Right lobe of liver (tissue), 6 donors: ENCODE results near the gene TMEM240. TPM values are rescaled to one million over a fixed set of nuclear protein-coding genes. Genes with fewer than 3 reads are reported as not detected.

Experiments
- ATAC-seq, 4 donors: fragments of 200-7000 bp; cut with Tn5 transposase; one replicate each; pipeline ENCODE4 v1.9.1; 2020; ENCODE audit warnings: mild to moderate bottlenecking in 4 of 4, moderate library complexity in 4 of 4
- DNase-seq, 3 donors: peaks; one replicate each; pipeline ENCODE4 v3.0.0-alpha.2; 2020
- H3K27ac ChIP-seq, 3 donors: fragments of 200-600 bp; one replicate each; pipeline ENCODE4 v1.8.0; 2022
- H3K27me3 ChIP-seq, 2 donors: fragments of 200-600 bp; one replicate each; pipeline ENCODE4 v1.8.0; 2022
- H3K36me3 ChIP-seq, 4 donors: fragments of 200-600 bp; sonication (generic) in 1 of 4; one replicate each; pipeline versions ENCODE4 v1.5.1 to v1.8.0; 2017 to 2022; ENCODE audit warnings: control low read depth in 1 of 4
- H3K4me1 ChIP-seq, 4 donors: fragments of 200-600 bp; sonication (generic) in 1 of 4; one replicate each; pipeline versions ENCODE4 v1.5.1 to v1.8.0; 2017 to 2022; ENCODE audit warnings: control low read depth in 1 of 4
- H3K4me3 ChIP-seq, 3 donors: fragments of 200-600 bp; one replicate each; pipeline ENCODE4 v1.8.0; 2022
- H3K9me3 ChIP-seq, 4 donors: fragments of 200-600 bp; sonication (generic) in 1 of 4; one replicate each; pipeline versions ENCODE4 v1.5.1 to v1.8.0; 2017 to 2022; ENCODE audit warnings: control low read depth in 1 of 4
- CTCF ChIP-seq, 4 donors: fragments of 200-600 bp in 3 of 4; fragments of 450-650 bp in 1 of 4; IDR thresholded peaks; one replicate each; pipeline versions ENCODE4 v1.5.1 to v1.8.0; 2016 to 2022; ENCODE audit warnings: antibody characterized with exemption in 4 of 4, mild to moderate bottlenecking in 2 of 4
- POLR2A ChIP-seq: fragments of 450-650 bp; IDR thresholded peaks from one replicate; pipeline ENCODE4 v1.6.1; 2017; ENCODE audit warnings: antibody characterized with exemption, mild to moderate bottlenecking
- WGBS: methylation state at CpG from one replicate; pipeline ENCODE4 v1.1.6; 2018; ENCODE audit warnings: low coverage, low lambda C conversion rate; ENCODE audit not compliant: insufficient coverage; ENCODE audit errors: missing lambda C conversion rate; 5-methylcytosine and 5-hydroxymethylcytosine counted together
- intact Hi-C, 2 donors: fragments of 100-400 bp; cut with DNase I; formaldehyde crosslinking; loops; one replicate each; pipeline versions ENCODE4 v1.11.2 to v1.14.1; 2022
- total RNA-seq, 6 experiments: library from RNA; depleted of rRNA in 2 of 6; stranded (reverse); fragments of >200 nt in 2 of 6; fragmentation: NEBNext Ultra II Directional in 3 of 6; extraction: Animal tissue kit (Norgen Biotek cat#: 25700) in 3 of 6; gene quantifications; one replicate each; pipeline versions ENCODE4 v1.1.0 to v1.2.4, GENCODE V29; 2016 to 2023
- donor health status: DM: no; HTN: yes; CAD: no.
- donor health status: DM: no; HTN: no; CAD: no.
- donor health status: DM: no; HTN: no; CAD: no.
- donor health status: DM: no; HTN: yes; CAD: no.
- donor health status: DM: no; HTN: yes; CAD: no.

TMEM240 gene
- total RNA-seq, 6 experiments from 2014 or later, result 0.40 TPM; not detected in 5

- Histone ChIP-seq H3K27me3 (no peaks in the 10 kb centered on the region), H3K36me3 (peaks cover 0 to 12% (median 0%) of the 10 kb centered on the region in 4 donors), H3K9me3 (no peaks in the 10 kb centered on the region), H3K4me3 (no peak overlapping the region), H3K27ac (no peak overlapping the region), H3K4me1 (no peaks in the 10 kb centered on the region)
- DNase-seq (no peak), ATAC-seq (no peak)
- 80% methylated on average over 2 of the region's 4 CpGs for whole genome bisulfite sequencing
- intact Hi-C loops, result no loop called here
- TF ChIP-seq POLR2A, result no peak
- no peak for TF ChIP-seq CTCF (IDR thresholded peaks at IDR 0.05)
Measured at GRCh38 chr1:1531947-1532346, 8.5 kb downstream of the TMEM240 start.

GRCh38 chr1:1529936-1530335 lies 10.5 kb downstream of the TMEM240 start:
- H3K4me3 ChIP-seq, result no peak overlapping the region
- ATAC-seq, result no peak
- whole genome bisulfite sequencing, result 100% methylated on average over 4 of the region's 8 CpGs
- peaks cover 0 to 12% (median 0%) of the 10 kb centered on the region in 4 donors for H3K36me3 ChIP-seq
- no peaks in the 10 kb centered on the region for H3K27me3 ChIP-seq
- TF ChIP-seq CTCF (IDR thresholded peaks at IDR 0.05) (no peak), POLR2A (no peak)
- intact Hi-C loops, result no loop called here
- H3K9me3 ChIP-seq, result no peaks in the 10 kb centered on the region
- no peak for DNase-seq
- H3K27ac ChIP-seq, result no peak overlapping the region
- H3K4me1 ChIP-seq, result no peaks in the 10 kb centered on the region

- peaks cover 0 to 12% (median 0%) of the 10 kb centered on the region in 4 donors for H3K36me3 ChIP-seq
- WGBS, result no CpG with 5 or more reads among the region's 18 CpGs
- intact Hi-C loops, result no loop called here
- DNase-seq (no peak), ATAC-seq (no peak)
- no peak overlapping the region for H3K4me3 ChIP-seq
- no peaks in the 10 kb centered on the region for H3K4me1 ChIP-seq
- H3K9me3 ChIP-seq, result no peaks in the 10 kb centered on the region
- TF ChIP-seq POLR2A, result no peak
- no peak for TF ChIP-seq CTCF (IDR thresholded peaks at IDR 0.05)
- H3K27ac ChIP-seq, result no peak overlapping the region
- H3K27me3 ChIP-seq, result no peaks in the 10 kb centered on the region
Measured at GRCh38 chr1:1529321-1529720, 11.1 kb downstream of the TMEM240 start.

- H3K9me3 ChIP-seq, result no peaks in the 10 kb centered on the region
- H3K4me3 ChIP-seq, result no peak overlapping the region
- WGBS, result 97% methylated on average over 4 of the region's 37 CpGs
- no peak for TF ChIP-seq CTCF (IDR thresholded peaks at IDR 0.05)
- TF ChIP-seq POLR2A, result no peak
- H3K36me3 ChIP-seq, result peaks cover 0 to 12% (median 0%) of the 10 kb centered on the region in 4 donors
- DNase-seq (no peak), ATAC-seq (no peak)
- intact Hi-C loops, result no loop called here
- no peaks in the 10 kb centered on the region for H3K27me3 ChIP-seq
- H3K27ac ChIP-seq, result no peak overlapping the region
- no peaks in the 10 kb centered on the region for H3K4me1 ChIP-seq
Measured at GRCh38 chr1:1528301-1529267, 11.8 kb downstream of the TMEM240 start.
